HEK293 (cell line): ENCODE measurements around the gene ENDOV.
A peak's percentile ranks its signal among the peaks of the same experiment; 100 is the strongest.

ENCODE experiments used
- CTCF ChIA-PET: fragments of 350-600 bp; formaldehyde crosslinking; extraction: SDS; loops from one replicate; lab custom pipeline; 2021; ENCODE audit warnings: antibody characterized with exemption; lab: Yijun Ruan, JAX
- POLR2A ChIA-PET: fragments of 300-600 bp; formaldehyde crosslinking; extraction: SDS; loops from one replicate; lab custom pipeline; 2020; ENCODE audit warnings: antibody characterized with exemption, inconsistent platforms; lab: Yijun Ruan, JAX
- H3K27ac ChIP-seq: fragments of 200-500 bp; sonication (Bioruptor generic); 2 replicates; pipeline ENCODE4 v1.5.1; 2014; ENCODE audit warnings: low read depth, low read length, control low read depth, inconsistent platforms; ENCODE audit errors: extremely low read depth
- H3K36me3 ChIP-seq, 2 experiments: fragments of 200-500 bp in 1 of 2; sonication (Bioruptor generic) in 1 of 2; 1 replicate in 1 of 2; 2 replicates in 1 of 2; pipeline ENCODE4 v1.5.1; 2014 to 2017; ENCODE audit warnings: inconsistent platforms in 2 of 2, low read length in 2 of 2; ENCODE audit not compliant: control insufficient read depth in 2 of 2, insufficient read depth in 1 of 2
- H3K4me1 ChIP-seq: fragments of 200-500 bp; sonication (Bioruptor generic); 2 replicates; pipeline ENCODE4 v1.5.1; 2014; ENCODE audit warnings: mild to moderate bottlenecking, low read length, inconsistent platforms; ENCODE audit not compliant: control insufficient read depth, insufficient read depth
- H3K4me3 ChIP-seq: 2 replicates; pipeline ENCODE4 v1.5.1; 2011; ENCODE audit warnings: low read depth, mild to moderate bottlenecking, control low read depth, low read length, moderate library complexity
- H3K9me3 ChIP-seq: fragments of 200-500 bp; sonication (Bioruptor generic); 2 replicates; pipeline ENCODE4 v1.5.1; 2014; ENCODE audit warnings: low read depth, low read length, inconsistent platforms; ENCODE audit not compliant: control insufficient read depth, insufficient read depth
- EGR2 ChIP-seq: fragments of 450-650 bp; formaldehyde crosslinking; IDR thresholded peaks from 2 replicates; pipeline ENCODE4 v1.5.1; 2016; ENCODE audit warnings: low read depth, missing biosample characterization, missing genetic modification characterization
- GLI4 ChIP-seq: fragments of 450-650 bp; formaldehyde crosslinking; IDR thresholded peaks from 2 replicates; pipeline ENCODE4 v1.5.1; 2016; ENCODE audit warnings: missing biosample characterization, missing genetic modification characterization
- GLIS1 ChIP-seq: fragments of 450-650 bp; formaldehyde crosslinking; IDR thresholded peaks from 2 replicates; pipeline ENCODE4 v1.5.1; 2016; ENCODE audit warnings: missing biosample characterization, missing genetic modification characterization
- OSR2 ChIP-seq: fragments of 450-650 bp; formaldehyde crosslinking; IDR thresholded peaks from 2 replicates; pipeline ENCODE4 v1.5.1; 2016; ENCODE audit warnings: missing biosample characterization, missing genetic modification characterization
- SP3 ChIP-seq: fragments of 450-650 bp; formaldehyde crosslinking; IDR thresholded peaks from 2 replicates; pipeline ENCODE4 v1.5.1; 2016; ENCODE audit warnings: missing biosample characterization, missing genetic modification characterization
- WT1 ChIP-seq: fragments of 450-650 bp; formaldehyde crosslinking; IDR thresholded peaks from 2 replicates; pipeline ENCODE4 v1.5.1; 2016; ENCODE audit warnings: missing biosample characterization, missing genetic modification characterization
- ZBTB17 ChIP-seq: fragments of 450-650 bp; formaldehyde crosslinking; IDR thresholded peaks from 2 replicates; pipeline ENCODE4 v1.5.1; 2016; ENCODE audit warnings: missing biosample characterization, missing genetic modification characterization
- ZBTB8A ChIP-seq: fragments of 450-650 bp; formaldehyde crosslinking; IDR thresholded peaks from 2 replicates; pipeline ENCODE4 v1.5.1; 2016; ENCODE audit warnings: missing biosample characterization, missing genetic modification characterization
- ZFHX2 ChIP-seq: fragments of 450-650 bp; formaldehyde crosslinking; conservative IDR thresholded peaks from 2 replicates; pipeline ENCODE4 v1.5.1; 2016; ENCODE audit warnings: missing biosample characterization, missing genetic modification characterization
- ZIC2 ChIP-seq: fragments of 450-650 bp; formaldehyde crosslinking; IDR thresholded peaks from 2 replicates; pipeline ENCODE4 v1.5.1; 2016; ENCODE audit warnings: missing biosample characterization, missing genetic modification characterization
- ZNF132 ChIP-seq: fragments of 450-650 bp; formaldehyde crosslinking; IDR thresholded peaks from 2 replicates; pipeline ENCODE4 v1.5.1; 2017; ENCODE audit warnings: missing biosample characterization, missing genetic modification characterization, borderline replicate concordance
- ZNF202 ChIP-seq: fragments of 450-650 bp; formaldehyde crosslinking; IDR thresholded peaks from 2 replicates; pipeline ENCODE4 v1.5.1; 2016; ENCODE audit warnings: missing biosample characterization, missing genetic modification characterization, borderline replicate concordance
- ZNF221 ChIP-seq: fragments of 450-650 bp; formaldehyde crosslinking; IDR thresholded peaks from 2 replicates; pipeline ENCODE4 v1.5.1; 2017; ENCODE audit warnings: missing biosample characterization, missing genetic modification characterization, borderline replicate concordance
- ZNF391 ChIP-seq: fragments of 450-650 bp; formaldehyde crosslinking; IDR thresholded peaks from 2 replicates; pipeline ENCODE4 v1.5.1; 2016; ENCODE audit warnings: low read depth, missing biosample characterization, missing genetic modification characterization, borderline replicate concordance
- ZNF549 ChIP-seq: fragments of 450-650 bp; IDR thresholded peaks from 2 replicates; pipeline ENCODE4 v1.5.1; 2018; ENCODE audit warnings: missing biosample characterization, missing genetic modification characterization, mild to moderate bottlenecking, inconsistent platforms, moderate library complexity
- ZNF600 ChIP-seq: fragments of 450-650 bp; formaldehyde crosslinking; IDR thresholded peaks from 2 replicates; pipeline ENCODE4 v1.5.1; 2016; ENCODE audit warnings: missing biosample characterization, missing genetic modification characterization
- ZSCAN30 ChIP-seq: fragments of 450-650 bp; IDR thresholded peaks from 2 replicates; pipeline ENCODE4 v1.5.1; 2018; ENCODE audit warnings: missing biosample characterization, mild to moderate bottlenecking, missing genetic modification characterization, moderate library complexity
- TF ChIP-seq, protein P1 (sequence below): fragments of 450-650 bp; formaldehyde crosslinking; IDR thresholded peaks from 2 replicates; pipeline ENCODE4 v1.5.1; 2016; ENCODE audit warnings: missing biosample characterization, missing genetic modification characterization, borderline replicate concordance
- TF ChIP-seq, protein P2 (sequence below): fragments of 450-650 bp; formaldehyde crosslinking; IDR thresholded peaks from 2 replicates; pipeline ENCODE4 v1.5.1; 2016; ENCODE audit warnings: missing biosample characterization, missing genetic modification characterization

The ENDOV gene

DNA sequence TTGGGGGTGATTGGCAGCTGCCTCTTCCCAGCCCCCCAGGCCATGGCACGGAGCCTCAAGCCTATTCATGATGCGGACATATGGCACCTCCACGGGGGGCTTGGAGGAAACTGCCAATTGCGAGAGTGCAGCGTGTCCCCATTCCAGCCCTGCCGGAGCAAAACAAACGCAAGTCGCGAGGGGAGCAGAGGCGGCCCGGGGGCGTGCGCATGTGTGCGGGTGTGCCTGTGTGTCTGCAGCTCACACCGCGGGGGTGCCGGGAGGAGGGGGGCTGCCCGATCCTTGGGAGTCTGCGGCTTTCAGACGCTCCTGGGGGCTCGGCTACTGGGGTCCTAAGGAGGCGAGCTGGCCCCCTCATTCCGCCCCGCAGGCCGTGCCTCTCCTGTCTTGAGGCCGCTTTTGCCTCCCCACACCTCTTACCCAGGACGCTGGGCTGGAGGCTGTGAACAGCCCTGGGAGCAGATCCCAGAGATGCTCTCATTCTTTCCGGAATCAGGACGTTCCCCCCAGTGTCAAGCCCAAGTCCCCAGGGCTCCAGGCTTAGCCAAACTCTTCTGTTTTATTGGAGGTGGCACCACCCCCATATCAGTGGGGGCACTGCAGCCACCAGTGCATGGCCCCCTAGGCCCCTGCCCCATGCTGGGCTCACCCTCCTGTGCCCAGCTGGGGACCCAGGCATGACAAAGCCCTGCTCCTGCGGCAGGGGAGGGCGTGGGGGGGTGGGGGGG, 29.1 kb downstream of the ENDOV start:
- POLR2A ChIA-PET = no interaction called here
- H3K4me1 ChIP-seq = no peaks in the 10 kb centered on the region
- CTCF ChIA-PET = interaction anchor here (0.5 to 0.6 kb wide), 2 partner anchors 16 to 133 kb away, joined by 3 to 7 read pairs; no protein-coding TSS in a partner anchor
- H3K36me3 ChIP-seq = no peaks in the 10 kb centered on the region
- TF ChIP-seq ZBTB17 (peak; percentile 62), ZIC2 (tag by site-specific recombination) (peak; percentile 86), GLIS1 (tag by site-specific recombination) (peak; percentile 82), ZFHX2 (tag by site-specific recombination) (peak; percentile 87), SP3 (tag by site-specific recombination) (no peak), ZNF600 (tag by site-specific recombination) (peak; percentile 31; the same call in 1 of the 2 replicates), EGR2 (peak; percentile 62)
- TF ChIP-seq, protein P1, sequence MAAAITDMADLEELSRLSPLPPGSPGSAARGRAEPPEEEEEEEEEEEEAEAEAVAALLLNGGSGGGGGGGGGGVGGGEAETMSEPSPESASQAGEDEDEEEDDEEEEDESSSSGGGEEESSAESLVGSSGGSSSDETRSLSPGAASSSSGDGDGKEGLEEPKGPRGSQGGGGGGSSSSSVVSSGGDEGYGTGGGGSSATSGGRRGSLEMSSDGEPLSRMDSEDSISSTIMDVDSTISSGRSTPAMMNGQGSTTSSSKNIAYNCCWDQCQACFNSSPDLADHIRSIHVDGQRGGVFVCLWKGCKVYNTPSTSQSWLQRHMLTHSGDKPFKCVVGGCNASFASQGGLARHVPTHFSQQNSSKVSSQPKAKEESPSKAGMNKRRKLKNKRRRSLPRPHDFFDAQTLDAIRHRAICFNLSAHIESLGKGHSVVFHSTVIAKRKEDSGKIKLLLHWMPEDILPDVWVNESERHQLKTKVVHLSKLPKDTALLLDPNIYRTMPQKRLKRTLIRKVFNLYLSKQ (tag by site-specific recombination) = no peak
- TF ChIP-seq, all 188 proteins: peak for 6
- Histone ChIP-seq H3K27ac (no peak overlapping the region), H3K9me3 (no peaks in the 10 kb centered on the region), H3K4me3 (no peak overlapping the region)

GRCh38 chr17:80444644-80444979, 29.6 kb downstream of the ENDOV start:
- H3K9me3 ChIP-seq = no peaks in the 10 kb centered on the region
- H3K36me3 ChIP-seq = no peaks in the 10 kb centered on the region
- H3K4me3 ChIP-seq = no peak overlapping the region
- POLR2A ChIA-PET = no interaction called here
- H3K27ac ChIP-seq = no peak overlapping the region
- TF ChIP-seq, protein P2, sequence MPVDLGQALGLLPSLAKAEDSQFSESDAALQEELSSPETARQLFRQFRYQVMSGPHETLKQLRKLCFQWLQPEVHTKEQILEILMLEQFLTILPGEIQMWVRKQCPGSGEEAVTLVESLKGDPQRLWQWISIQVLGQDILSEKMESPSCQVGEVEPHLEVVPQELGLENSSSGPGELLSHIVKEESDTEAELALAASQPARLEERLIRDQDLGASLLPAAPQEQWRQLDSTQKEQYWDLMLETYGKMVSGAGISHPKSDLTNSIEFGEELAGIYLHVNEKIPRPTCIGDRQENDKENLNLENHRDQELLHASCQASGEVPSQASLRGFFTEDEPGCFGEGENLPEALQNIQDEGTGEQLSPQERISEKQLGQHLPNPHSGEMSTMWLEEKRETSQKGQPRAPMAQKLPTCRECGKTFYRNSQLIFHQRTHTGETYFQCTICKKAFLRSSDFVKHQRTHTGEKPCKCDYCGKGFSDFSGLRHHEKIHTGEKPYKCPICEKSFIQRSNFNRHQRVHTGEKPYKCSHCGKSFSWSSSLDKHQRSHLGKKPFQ (tag by site-specific recombination) = no peak
- TF ChIP-seq ZSCAN30 = no peak
- no peak for TF ChIP-seq ZNF391 (tag by site-specific recombination)
- TF ChIP-seq ZNF132 (tag by site-specific recombination) = no peak
- no peak for TF ChIP-seq ZNF221 (tag by site-specific recombination)
- TF ChIP-seq GLI4 (tag by site-specific recombination) = no peak
- no peak for TF ChIP-seq OSR2
- TF ChIP-seq GLIS1 (tag by site-specific recombination) = no peak
- TF ChIP-seq ZNF202 (tag by site-specific recombination) = no peak
- TF ChIP-seq WT1 (tag by site-specific recombination) = no peak
- TF ChIP-seq, all 188 proteins: peak for 0
- no peaks in the 10 kb centered on the region for H3K4me1 ChIP-seq
- CTCF ChIA-PET = interaction anchor here (0.6 kb wide), 1 partner anchor 17 kb away, joined by 3 read pairs; no protein-coding TSS in a partner anchor

GRCh38 chr17:80445007-80445725, 30.2 kb downstream of the ENDOV start:
- H3K27ac ChIP-seq = no peak overlapping the region
- H3K4me1 ChIP-seq = peaks cover 3% of the 10 kb centered on the region; the same call in 1 of the 2 replicates
- ChIA-PET POLR2A (interaction anchor here (0.6 kb wide), 2 partner anchors 101 to 1439 kb away, joined by 3 read pairs; no protein-coding TSS in a partner anchor), CTCF (interaction anchor here (0.6 to 2.9 kb wide), 2 partner anchors 17 to 18 kb away, joined by 3 to 11 read pairs; no protein-coding TSS in a partner anchor)
- 0 out of 2 replicates have a peak, but pooled peaks have one; percentile 13 for TF ChIP-seq ZFHX2 (tag by site-specific recombination)
- 0 out of 2 replicates have a peak, but pooled peaks have one; percentile 22 for TF ChIP-seq GLIS1 (tag by site-specific recombination)
- TF ChIP-seq ZBTB8A (tag by site-specific recombination) = peak; percentile 34
- no peak for TF ChIP-seq ZNF549 (tag by site-specific recombination)
- H3K9me3 ChIP-seq = no peaks in the 10 kb centered on the region
- H3K36me3 ChIP-seq = no peaks in the 10 kb centered on the region
- H3K4me3 ChIP-seq = no peak overlapping the region
